Mononuclear cell (primary cell): Measurements from ENCODE around the gene TUFM. TPM values are rescaled to one million over a fixed set of nuclear protein-coding genes. Genes with fewer than 3 reads are reported as not detected.
"Not testable (repeated sequence)": the region's sequence is repeated elsewhere in the genome, so short reads cannot be mapped to it uniquely, and the experiment has no call there.

Source experiments
- H3K27me3 ChIP-seq: 2 replicates; pipeline ENCODE4 v1.6.0; 2011; ENCODE audit warnings: low read length, control low read depth; ENCODE audit not compliant: insufficient read depth
- H3K4me1 ChIP-seq: 2 replicates; pipeline ENCODE4 v1.5.1; 2011; ENCODE audit warnings: mild to moderate bottlenecking, low read length, control low read depth; ENCODE audit not compliant: insufficient read depth
- H3K4me3 ChIP-seq: 2 replicates; pipeline ENCODE4 v1.5.1; 2011; ENCODE audit warnings: mild to moderate bottlenecking, low read length, moderate library complexity
- H3K9me3 ChIP-seq: 2 replicates; pipeline ENCODE4 v1.5.1; 2011; ENCODE audit warnings: low read depth, mild to moderate bottlenecking, control low read depth, low read length
- total RNA-seq: library from RNA; depleted of rRNA; stranded (reverse); fragments of >200 nt; gene quantifications from one replicate; pipeline ENCODE4 v1.2.3, GENCODE V29; 2012

Gene TUFM
- total RNA-seq, 1 donor: 62.5 TPM

GRCh38 chr16:28836761-28837064 is 9.4 kb downstream of the TUFM start:
- Histone ChIP-seq H3K9me3 (no peaks in the 10 kb centered on the region), H3K4me1 (peaks cover 12% of the 10 kb centered on the region), H3K27me3 (no peaks in the 10 kb centered on the region), H3K4me3 (no peak overlapping the region)

GRCh38 chr16:28835864-28836760 is 10.0 kb downstream of the TUFM start:
- H3K4me3 ChIP-seq: no peak overlapping the region
- no peaks in the 10 kb centered on the region for H3K9me3 ChIP-seq
- H3K27me3 ChIP-seq: no peaks in the 10 kb centered on the region
- peaks cover 12% of the 10 kb centered on the region for H3K4me1 ChIP-seq

GRCh38 chr16:28834873-28835863 is 11.0 kb downstream of the TUFM start:
- H3K27me3 ChIP-seq: no peaks in the 10 kb centered on the region
- peaks cover 12% of the 10 kb centered on the region for H3K4me1 ChIP-seq
- H3K4me3 ChIP-seq: no peak overlapping the region
- H3K9me3 ChIP-seq: no peaks in the 10 kb centered on the region

- Histone ChIP-seq H3K4me1 (peaks cover 4% of the 10 kb centered on the region), H3K9me3 (no peaks in the 10 kb centered on the region), H3K4me3 (no peak overlapping the region), H3K27me3 (no peaks in the 10 kb centered on the region)
Observed at GRCh38 chr16:28834349-28834748, 11.8 kb downstream of the TUFM start.

- Histone ChIP-seq H3K4me1 (peaks cover 8% of the 10 kb centered on the region), H3K27me3 (no peaks in the 10 kb centered on the region)
Observed at GRCh38 chr16:28830531-28830930, 15.6 kb downstream of the TUFM start.

GRCh38 chr16:28829747-28830146 is 16.4 kb downstream of the TUFM start:
- H3K4me1 ChIP-seq: peaks cover 16% of the 10 kb centered on the region

More at GRCh38 chr16:28830531-28830930, 15.6 kb downstream of the TUFM start:
- Histone ChIP-seq H3K9me3 (no peaks in the 10 kb centered on the region), H3K4me3 (no peak overlapping the region)

GRCh38 chr16:28826141-28826540 is 20.0 kb downstream of the TUFM start:
- Histone ChIP-seq H3K4me1 (peaks cover 28% of the 10 kb centered on the region), H3K4me3 (no peak overlapping the region), H3K9me3 (no peaks in the 10 kb centered on the region), H3K27me3 (no peaks in the 10 kb centered on the region)

More at GRCh38 chr16:28829747-28830146, 16.4 kb downstream of the TUFM start:
- Histone ChIP-seq H3K27me3 (no peaks in the 10 kb centered on the region), H3K4me3 (no peak overlapping the region), H3K9me3 (no peaks in the 10 kb centered on the region)

GRCh38 chr16:28824717-28824973 is 21.5 kb downstream of the TUFM start:
- no peaks in the 10 kb centered on the region for H3K27me3 ChIP-seq
- H3K4me1 ChIP-seq: peaks cover 40% of the 10 kb centered on the region
- no peaks in the 10 kb centered on the region for H3K9me3 ChIP-seq
- H3K4me3 ChIP-seq: peak overlapping the region; percentile 90

- Histone ChIP-seq H3K4me3 (peak overlapping the region; percentile 90), H3K9me3 (no peaks in the 10 kb centered on the region), H3K27me3 (no peaks in the 10 kb centered on the region), H3K4me1 (peaks cover 40% of the 10 kb centered on the region)
Observed at GRCh38 chr16:28823873-28824716, 22.1 kb downstream of the TUFM start.

GRCh38 chr16:28823291-28823872 is 22.8 kb downstream of the TUFM start:
- Histone ChIP-seq H3K4me3 (peak overlapping the region; percentile 90), H3K4me1 (peaks cover 40% of the 10 kb centered on the region), H3K27me3 (no peaks in the 10 kb centered on the region), H3K9me3 (no peaks in the 10 kb centered on the region)

GRCh38 chr16:28822520-28823290 is 23.4 kb downstream of the TUFM start, which contains the start of gene ATXN2L:
Gene ATXN2L (plus strand): TSS chr16:28822999. CDS start chr16:28823260, 261 bp downstream.
- Histone ChIP-seq H3K27me3 (no peaks in the 10 kb centered on the region), H3K4me1 (peaks cover 40% of the 10 kb centered on the region), H3K9me3 (no peaks in the 10 kb centered on the region), H3K4me3 (peak within 1 kb of the TSS; percentile 90)

- Histone ChIP-seq H3K27me3 (no peaks in the 10 kb centered on the region), H3K9me3 (no peaks in the 10 kb centered on the region), H3K4me1 (peaks cover 40% of the 10 kb centered on the region), H3K4me3 (peak overlapping the region; percentile 90)
Observed at GRCh38 chr16:28821874-28822519, 24.2 kb downstream of the TUFM start.

- not testable (repeated sequence) for H3K4me3 ChIP-seq, H3K27me3 ChIP-seq
Observed at GRCh38 chr16:28820546-28820945, 25.6 kb downstream of the TUFM start.

More at GRCh38 chr16:28820546-28820945, 25.6 kb downstream of the TUFM start:
- H3K9me3 ChIP-seq: not testable (repeated sequence)
- peaks cover 33% of the 10 kb centered on the region for H3K4me1 ChIP-seq
